IMR-90 (cell line): ENCODE measurements around the gene NUP107. TPM values are rescaled to one million over a fixed set of nuclear protein-coding genes. Genes with fewer than 3 reads are reported as not detected.

Experiments used
- ATAC-seq: fragments of 200-7000 bp; cut with Tn5 transposase; 2 replicates; pipeline ENCODE4 v1.9.1; 2020; ENCODE audit warnings: low read depth, mild to moderate bottlenecking, moderate library complexity
- BruUV-seq: library from RNA; stranded (reverse); fragments of 400-500 nt; replicated peaks from 2 replicates; lab custom pipeline; 2021; lab: Mats Ljungman, UMichigan
- CTCF ChIA-PET: fragments of 300-600 bp; formaldehyde crosslinking; extraction: SDS; loops from one replicate; lab custom pipeline; 2021; ENCODE audit warnings: antibody characterized with exemption; lab: Yijun Ruan, JAX
- POLR2A ChIA-PET: fragments of 300-600 bp; sonication (Branson Sonifier 250); formaldehyde crosslinking; loops from one replicate; lab custom pipeline; 2022; ENCODE audit warnings: antibody characterized with exemption; ENCODE audit not compliant: unreplicated experiment; lab: Charles Lee
- DNase-seq: peaks from one replicate; pipeline ENCODE4 v3.0.0; 2013
- H2AFZ ChIP-seq: replicated peaks from 2 replicates; pipeline ENCODE3; 2013; ENCODE audit warnings: low read length, mild to moderate bottlenecking; ENCODE audit not compliant: poor library complexity
- H2AK5ac ChIP-seq: 2 replicates; pipeline ENCODE4 v1.6.1; 2013; ENCODE audit warnings: low read depth, low read length, inconsistent platforms
- H2AK9ac ChIP-seq: replicated peaks from 2 replicates; pipeline ENCODE3; 2013; ENCODE audit warnings: mild to moderate bottlenecking, low read depth, low read length, moderate library complexity; ENCODE audit not compliant: poor library complexity
- H2BK120ac ChIP-seq: 2 replicates; pipeline ENCODE4 v1.6.1; 2013; ENCODE audit warnings: low read depth, low read length, inconsistent platforms
- H2BK15ac ChIP-seq: 3 replicates; pipeline ENCODE4 v1.6.1; 2013; ENCODE audit warnings: low read depth, low read length, inconsistent platforms
- H2BK20ac ChIP-seq: 2 replicates; pipeline ENCODE4 v1.6.1; 2013; ENCODE audit warnings: low read depth, mild to moderate bottlenecking, inconsistent platforms, low read length, moderate library complexity
- H2BK5ac ChIP-seq: 2 replicates; pipeline ENCODE4 v1.6.1; 2013; ENCODE audit warnings: mild to moderate bottlenecking, low read depth, low read length, inconsistent platforms; ENCODE audit not compliant: poor library complexity, severe bottlenecking
- H3K14ac ChIP-seq: replicated peaks from 2 replicates; pipeline ENCODE4 v1.6.1; 2013; ENCODE audit warnings: low read depth, low read length, inconsistent platforms
- H3K18ac ChIP-seq: 2 replicates; pipeline ENCODE4 v1.6.1; 2013; ENCODE audit warnings: low read depth, low read length, control low read depth
- H3K23ac ChIP-seq: 2 replicates; pipeline ENCODE4 v1.6.1; 2013; ENCODE audit warnings: low read depth, low read length, inconsistent platforms
- H3K27ac ChIP-seq: 2 replicates; pipeline ENCODE4 v1.5.1; 2013; ENCODE audit warnings: mild to moderate bottlenecking, control low read depth, low read length; ENCODE audit not compliant: insufficient read depth
- H3K27me3 ChIP-seq: 2 replicates; pipeline ENCODE4 v1.6.1; 2013; ENCODE audit warnings: low read length; ENCODE audit not compliant: control insufficient read depth, insufficient read depth
- H3K36me3 ChIP-seq: 2 replicates; pipeline ENCODE4 v1.6.1; 2013; ENCODE audit warnings: low read length, mixed read lengths; ENCODE audit not compliant: control insufficient read depth, insufficient read depth
- H3K4ac ChIP-seq: 2 replicates; pipeline ENCODE4 v1.6.1; 2013; ENCODE audit warnings: low read depth, low read length, inconsistent platforms
- H3K4me1 ChIP-seq: 2 replicates; pipeline ENCODE4 v1.6.1; 2013; ENCODE audit warnings: low read length, mixed read lengths; ENCODE audit not compliant: control insufficient read depth, insufficient read depth
- H3K4me2 ChIP-seq: 2 replicates; pipeline ENCODE4 v1.6.1; 2013; ENCODE audit warnings: low read depth, mild to moderate bottlenecking, control low read depth, low read length, moderate library complexity
- H3K4me3 ChIP-seq: 2 replicates; pipeline ENCODE4 v1.5.1; 2013; ENCODE audit warnings: low read depth, mild to moderate bottlenecking, control low read depth, low read length, moderate library complexity; ENCODE audit not compliant: insufficient read depth
- H3K56ac ChIP-seq: 2 replicates; pipeline ENCODE4 v1.6.1; 2013; ENCODE audit warnings: low read length, inconsistent platforms; ENCODE audit not compliant: insufficient read depth; ENCODE audit errors: extremely low read depth
- H3K79me1 ChIP-seq, 2 experiments: 2 replicates each; pipeline ENCODE4 v1.6.1; 2013; ENCODE audit warnings: low read length in 2 of 2, inconsistent platforms in 1 of 2, low read depth in 1 of 2
- H3K9ac ChIP-seq: 2 replicates; pipeline ENCODE4 v1.6.1; 2013; ENCODE audit warnings: low read depth, low read length, control low read depth
- H3K9me1 ChIP-seq: 2 replicates; pipeline ENCODE4 v1.6.1; 2013; ENCODE audit warnings: low read length, inconsistent platforms; ENCODE audit not compliant: insufficient read depth
- H3K9me3 ChIP-seq: 2 replicates; pipeline ENCODE4 v1.6.1; 2013; ENCODE audit warnings: low read length; ENCODE audit not compliant: control insufficient read depth, insufficient read depth
- H4K20me1 ChIP-seq: 2 replicates; pipeline ENCODE4 v1.6.1; 2013; ENCODE audit warnings: low read length, inconsistent platforms; ENCODE audit not compliant: insufficient read depth
- H4K5ac ChIP-seq: 2 replicates; pipeline ENCODE4 v1.6.1; 2013; ENCODE audit warnings: mild to moderate bottlenecking, low read depth, low read length, control low read depth
- H4K8ac ChIP-seq, 2 experiments: 2 replicates each; pipeline ENCODE4 v1.6.1; 2013; ENCODE audit warnings: low read depth in 2 of 2, low read length in 2 of 2, control low read depth in 1 of 2, inconsistent platforms in 1 of 2
- H4K91ac ChIP-seq: 2 replicates; pipeline ENCODE4 v1.6.1; 2013; ENCODE audit warnings: low read depth, low read length, inconsistent platforms; ENCODE audit not compliant: insufficient read depth
- BHLHE40 ChIP-seq: fragments of 150-350 bp; IDR thresholded peaks from 2 replicates; pipeline ENCODE4 v1.6.1; 2016; ENCODE audit warnings: mild to moderate bottlenecking, low read depth, low read length
- CEBPB ChIP-seq: IDR thresholded peaks from 2 replicates; pipeline ENCODE4 v1.6.1; 2012; ENCODE audit warnings: low read depth, low read length, improper control_type of control experiment
- MAZ ChIP-seq: IDR thresholded peaks from 2 replicates; pipeline ENCODE4 v1.6.1; 2012; ENCODE audit warnings: low read depth, mild to moderate bottlenecking, low read length, improper control_type of control experiment, moderate library complexity, borderline replicate concordance
- MXI1 ChIP-seq: IDR thresholded peaks from 2 replicates; pipeline ENCODE4 v1.6.1; 2012; ENCODE audit warnings: low read depth, mild to moderate bottlenecking, low read length, moderate library complexity, borderline replicate concordance
- NFE2L2 ChIP-seq: fragments of 150-350 bp; IDR thresholded peaks from 2 replicates; pipeline ENCODE4 v1.6.1; 2016; ENCODE audit warnings: low read depth, mild to moderate bottlenecking, low read length
- POLR2A ChIP-seq: IDR thresholded peaks from 2 replicates; pipeline ENCODE4 v1.6.1; 2012; ENCODE audit warnings: mild to moderate bottlenecking, low read depth, low read length
- RCOR1 ChIP-seq: IDR thresholded peaks from 2 replicates; pipeline ENCODE4 v1.6.1; 2012; ENCODE audit warnings: mild to moderate bottlenecking, low read length, improper control_type of control experiment; ENCODE audit not compliant: insufficient replicate concordance
- SMC3 ChIP-seq: fragments of 150-350 bp; IDR thresholded peaks from 2 replicates; pipeline ENCODE4 v1.6.1; 2016; ENCODE audit warnings: low read depth, mild to moderate bottlenecking, antibody characterized with exemption, low read length, moderate library complexity
- WGBS, 2 experiments: methylation state at CpG; one replicate each; pipeline versions ENCODE4 v1.1.5 to v1.1.7; 2013; ENCODE audit warnings: missing lambda C conversion rate in 2 of 2; ENCODE audit not compliant: insufficient read length in 1 of 2; ENCODE audit errors: extremely low coverage in 2 of 2; 5-methylcytosine and 5-hydroxymethylcytosine counted together
- dilution Hi-C: fragments of 300-500 bp; cut with HindIII; formaldehyde crosslinking; loops from one replicate; pipeline ENCODE4 v1.14.3; 2018; ENCODE audit warnings: low sequenced_read_pairs; ENCODE audit not compliant: unreplicated experiment
- in situ Hi-C: fragments of 300-500 bp; cut with MboI; formaldehyde crosslinking; loops from 3 replicates; pipeline ENCODE4 v1.14.3; 2019; ENCODE audit warnings: low sequenced_read_pairs, inconsistent platforms, mixed read lengths
- intact Hi-C: fragments of 100-400 bp; cut with micrococcal nuclease; formaldehyde crosslinking; loops from 2 replicates; pipeline ENCODE4 v1.10.0; 2022
- polyA plus RNA-seq, 3 experiments: library from polyadenylated mRNA; depleted of rRNA; stranded (reverse); fragments of >200 nt; gene quantifications; 2 replicates each; pipeline ENCODE4 v1.2.3, GENCODE V29; 2012; ENCODE audit warnings: low replicate concordance in 1 of 3
- total RNA-seq: library from RNA; depleted of rRNA; stranded (reverse); fragments of >200 nt; gene quantifications from 2 replicates; pipeline ENCODE4 v1.2.3, GENCODE V29; 2012

Gene NUP107
- total and polyA plus RNA-seq, 2 of the 4 experiments (the other 2 are of a cell fraction): 34.5 to 69.7 TPM

- no peak overlapping the region for H3K18ac ChIP-seq
- H3K14ac ChIP-seq: no peak overlapping the region
- no peak overlapping the region for H2AK9ac ChIP-seq
- in situ Hi-C loops: no loop called here
- H2BK15ac ChIP-seq: no peak overlapping the region
- intact Hi-C loops: no loop called here
- no peak overlapping the region for H2BK20ac ChIP-seq
- H3K56ac ChIP-seq: no peak overlapping the region
- CTCF ChIA-PET: interaction anchor here (0.5 kb wide), 1 partner anchor 517 kb away, joined by 3 read pairs; no protein-coding TSS in a partner anchor
- 100% methylated on average over 1 of the region's 6 CpGs; no CpG with 5 or more reads in 1 of the 2 experiments for WGBS, 2 experiments
- H2AK5ac ChIP-seq: no peak overlapping the region
- H4K20me1 ChIP-seq: no peaks in the 10 kb centered on the region
- H4K5ac ChIP-seq: no peak overlapping the region
- no peaks in the 10 kb centered on the region for H3K27me3 ChIP-seq
- dilution Hi-C loops: no loop called here
- H4K91ac ChIP-seq: no peak overlapping the region
- H3K9me1 ChIP-seq: no peaks in the 10 kb centered on the region
- H3K9ac ChIP-seq: no peak overlapping the region
- H3K4me2 ChIP-seq: no peak overlapping the region
- no peak overlapping the region for H3K23ac ChIP-seq
- H2AFZ ChIP-seq: no peak overlapping the region
- no peak overlapping the region for H4K8ac ChIP-seq
- BruUV-seq: no TSS peak
- H2BK120ac ChIP-seq: no peak overlapping the region
- no peak for DNase-seq
- H3K4me3 ChIP-seq: no peak overlapping the region
- H3K79me1 ChIP-seq: no peaks in the 10 kb centered on the region
- POLR2A ChIA-PET: no interaction called here
- H2BK5ac ChIP-seq: no peak overlapping the region
- H3K27ac ChIP-seq: no peak overlapping the region
- peaks cover 12% of the 10 kb centered on the region for H3K36me3 ChIP-seq
- no peak for ATAC-seq
- no peak overlapping the region for H3K4ac ChIP-seq
- TF ChIP-seq NFE2L2: no peak
- TF ChIP-seq MAZ: no peak
- no peak for TF ChIP-seq SMC3
- TF ChIP-seq BHLHE40: no peak
- no peak for TF ChIP-seq MXI1
- no peak for TF ChIP-seq CEBPB
- no peak for TF ChIP-seq RCOR1
- TF ChIP-seq POLR2A: no peak
- no peaks in the 10 kb centered on the region for H3K9me3 ChIP-seq
- no peaks in the 10 kb centered on the region for H3K4me1 ChIP-seq
Observed at GRCh38 chr12:68739891-68740290, 53.1 kb downstream of the NUP107 start.
